Left renal cortex interstitium (tissue), 4 donors: ENCODE measurements around the gene PRDM16. TPM values are rescaled to one million over a fixed set of nuclear protein-coding genes. Genes with fewer than 3 reads are reported as not detected.
"Not testable (repeated sequence)": the region's sequence is repeated elsewhere in the genome, so short reads cannot be mapped to it uniquely, and the experiment has no call there.

Experiments used
- DNase-seq, 4 donors: peaks; one replicate each; pipeline ENCODE4 v3.0.0-alpha.2; 2013; ENCODE audit warnings: low read depth in 4 of 4, low spot score in 2 of 4, missing footprints in 1 of 4
- polyA plus RNA-seq, 4 donors: library from polyadenylated mRNA; unstranded; fragments of 120-200 nt; gene quantifications; one replicate each; pipeline ENCODE4 v1.2.1, GENCODE V29; 2013; ENCODE audit not compliant: insufficient read length in 4 of 4

The PRDM16 gene
- polyA plus RNA-seq, 4 donors, result 4.9 to 12.5 (median 7.0) TPM

DNA sequence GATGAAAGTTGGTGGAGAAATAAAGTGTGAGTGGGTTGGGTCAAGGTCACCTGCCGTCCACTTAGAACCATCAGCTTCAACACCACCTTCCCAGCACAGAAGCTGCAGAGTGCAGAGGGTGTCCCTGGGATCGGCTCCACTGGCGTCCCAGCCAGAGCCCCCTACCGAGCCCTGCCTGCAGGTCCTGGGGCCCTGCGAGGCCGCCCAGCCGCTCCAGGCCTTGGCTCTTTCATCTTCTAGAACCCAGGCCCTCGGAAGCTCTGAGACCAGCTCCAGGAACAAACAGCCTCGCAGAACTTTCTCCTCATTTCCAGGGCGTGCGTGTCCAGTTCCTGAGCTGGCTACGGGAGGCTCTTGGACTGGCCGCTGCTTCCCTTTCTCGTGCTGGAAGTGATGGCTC is 166.0 kb downstream of the PRDM16 start:
- no peak for DNase-seq

GRCh38 chr1:3235496-3235895 is 166.5 kb downstream of the PRDM16 start:
- no peak for DNase-seq

- DNase-seq, result no peak
Observed at GRCh38 chr1:3236361-3236760, 167.4 kb downstream of the PRDM16 start.

- no peak for DNase-seq
Observed at GRCh38 chr1:3236955-3237354, 168.0 kb downstream of the PRDM16 start.

GRCh38 chr1:3237570-3237969 is 168.6 kb downstream of the PRDM16 start:
- no peak for DNase-seq

- DNase-seq, result no peak
Observed at GRCh38 chr1:3237994-3238702, 169.1 kb downstream of the PRDM16 start.

DNA sequence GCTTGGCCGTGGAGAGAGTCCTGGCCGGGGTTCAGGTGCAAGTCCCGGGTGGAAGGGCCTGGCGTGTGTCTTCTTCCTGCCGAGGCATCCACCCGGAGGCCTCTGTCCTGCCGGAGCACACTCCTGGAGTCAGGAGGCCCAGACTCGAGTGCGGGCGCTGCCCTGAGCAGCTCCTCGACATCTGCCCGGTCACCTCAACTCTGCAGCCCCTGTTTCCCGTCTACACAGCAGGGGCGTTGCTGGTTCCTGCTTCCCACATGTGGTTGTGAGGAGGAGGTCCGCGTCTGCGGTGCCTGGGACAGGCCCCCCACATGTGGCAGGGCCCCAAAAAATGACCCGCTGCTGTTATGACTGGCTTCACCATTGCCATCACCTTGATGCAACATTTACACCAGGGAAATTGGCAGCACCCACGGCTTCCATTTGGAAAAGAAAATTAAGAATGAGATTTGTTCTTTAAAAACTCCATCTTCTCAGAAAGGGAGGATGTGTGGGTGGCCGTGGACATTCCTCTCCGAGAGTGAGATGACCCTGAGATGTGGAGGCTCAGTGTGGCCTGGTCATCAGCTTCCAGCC is 169.8 kb downstream of the PRDM16 start:
- DNase-seq, result no peak

GRCh38 chr1:3239991-3240390 is 171.0 kb downstream of the PRDM16 start:
- not testable (repeated sequence) for DNase-seq

GRCh38 chr1:3240524-3241235 is 171.7 kb downstream of the PRDM16 start:
- DNase-seq, result no peak

GRCh38 chr1:3241236-3241550 is 172.2 kb downstream of the PRDM16 start:
- DNase-seq, result no peak

- DNase-seq, result no peak
Observed at GRCh38 chr1:3241673-3242407, 172.8 kb downstream of the PRDM16 start.

DNA sequence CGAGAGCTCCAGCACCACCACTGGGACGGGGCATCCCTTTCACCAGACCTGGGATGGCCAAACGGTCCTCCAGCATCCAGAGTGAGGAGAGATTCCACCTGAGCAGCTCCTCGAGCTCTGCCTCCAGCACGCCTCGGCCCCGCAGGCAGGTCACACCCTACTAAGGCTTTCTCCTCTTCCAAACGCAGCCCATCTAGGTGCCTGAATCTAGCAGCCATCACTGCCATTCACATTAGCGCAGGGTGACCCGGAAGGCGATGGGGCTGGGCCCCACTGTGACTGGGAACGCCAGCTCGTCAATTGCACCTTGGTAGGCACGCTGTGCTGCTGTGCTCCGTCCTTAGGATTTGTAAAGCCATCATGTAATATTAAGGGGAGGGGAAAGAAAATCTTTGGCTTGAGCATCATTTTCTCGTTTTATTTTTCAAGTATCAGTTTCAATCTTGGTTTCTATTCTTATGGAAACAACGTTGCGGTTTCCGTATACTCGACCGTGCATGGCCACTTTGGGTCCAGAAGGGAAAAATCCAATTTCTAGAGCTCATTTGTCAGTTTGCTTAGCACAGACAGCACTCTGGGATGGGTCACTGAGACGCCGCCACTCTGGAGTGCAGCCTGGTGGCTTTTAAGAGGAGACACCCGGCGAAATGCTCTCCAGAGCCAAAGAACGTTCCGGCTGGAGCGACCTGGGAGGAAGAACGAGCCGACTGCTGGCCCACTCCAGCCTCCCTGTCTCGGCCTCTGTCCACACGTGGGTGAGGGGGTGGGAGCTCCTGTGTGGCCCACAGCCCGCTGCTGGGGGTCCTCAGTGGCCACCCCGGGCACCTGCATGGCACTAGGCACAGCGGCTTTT is 173.6 kb downstream of the PRDM16 start:
- no peak for DNase-seq

- DNase-seq, result no peak
Observed at GRCh38 chr1:3243304-3243703, 174.3 kb downstream of the PRDM16 start.

GRCh38 chr1:3244025-3244926 is 175.3 kb downstream of the PRDM16 start:
- DNase-seq, result no peak

DNA sequence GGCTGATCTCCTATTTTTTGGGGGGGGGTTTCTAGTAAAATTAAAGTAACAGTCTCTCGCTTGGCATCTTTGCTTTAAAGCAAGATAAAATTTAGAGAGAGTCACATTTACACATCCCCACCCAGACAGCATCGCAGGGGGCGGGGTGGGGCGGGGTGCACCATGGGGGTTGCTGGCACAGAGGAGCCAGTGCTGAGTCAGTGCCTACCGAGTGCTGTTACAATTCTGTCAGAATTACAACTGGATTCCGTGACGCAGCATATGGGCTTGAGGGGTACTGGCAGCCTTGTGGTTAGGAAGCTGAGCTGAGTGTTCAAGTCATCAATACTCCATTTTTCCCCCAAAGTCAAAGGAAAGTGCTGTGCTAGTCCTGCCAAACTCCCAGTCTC is 175.9 kb downstream of the PRDM16 start:
- DNase-seq, result no peak

DNA sequence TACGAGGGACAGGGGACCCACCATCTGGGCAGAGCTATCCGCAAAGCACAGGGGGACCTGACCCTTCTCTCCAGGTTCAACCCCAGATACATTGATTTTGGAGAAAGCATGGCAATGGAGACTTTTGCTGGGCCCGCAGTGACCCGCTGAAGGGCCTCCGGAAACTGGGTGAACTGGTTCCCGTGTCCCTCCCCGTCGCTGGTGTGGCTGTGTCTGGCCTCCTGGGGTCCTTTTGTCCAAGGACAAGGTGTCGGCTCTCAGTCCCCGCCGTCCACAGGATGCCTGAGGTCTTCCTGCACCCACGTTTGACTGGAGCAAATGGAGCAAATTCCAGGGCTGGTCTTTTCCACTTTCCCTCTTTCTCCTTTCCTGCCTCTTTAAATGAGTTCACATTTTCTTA is 176.3 kb downstream of the PRDM16 start:
- no peak for DNase-seq

GRCh38 chr1:3245768-3246167 is 176.8 kb downstream of the PRDM16 start:
- no peak for DNase-seq

GRCh38 chr1:3246251-3246650 is 177.2 kb downstream of the PRDM16 start:
- DNase-seq, result no peak

DNA sequence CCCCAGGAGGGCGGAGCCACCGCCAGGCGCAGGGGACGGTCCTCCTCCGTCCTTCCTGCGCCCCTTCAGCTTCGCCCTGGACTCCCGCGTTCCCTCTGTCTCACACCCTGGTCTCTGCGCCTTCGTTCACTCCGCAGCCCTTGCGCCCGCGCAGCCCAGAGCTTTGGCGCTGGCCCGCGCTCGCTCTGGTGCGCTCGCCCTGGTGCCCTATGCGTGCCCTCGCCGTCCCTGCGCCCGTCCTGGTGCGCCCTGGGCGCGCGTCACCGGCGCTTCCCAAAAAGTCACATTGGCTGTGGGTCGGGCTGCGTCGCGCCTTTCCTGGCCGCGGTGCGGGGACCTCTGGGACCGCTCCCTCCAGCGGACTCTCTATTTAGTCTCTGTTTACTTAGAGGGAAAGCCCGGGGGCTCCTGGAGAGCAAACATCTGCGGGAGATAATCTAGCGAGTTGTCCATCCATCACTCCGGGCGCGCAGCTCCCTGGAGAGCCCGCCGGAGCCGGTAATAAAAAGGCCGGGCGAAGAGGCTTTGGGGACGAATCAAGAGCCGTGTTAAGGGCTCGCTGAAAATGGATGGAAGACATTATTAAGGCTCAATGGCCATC is 178.6 kb downstream of the PRDM16 start:
- no peak for DNase-seq
